Measurements from ENCODE around the gene TSHR.
A peak's percentile ranks its signal among the peaks of the same experiment; 100 is the strongest.
"Not testable (repeated sequence)": the region's sequence is repeated elsewhere in the genome, so short reads cannot be mapped to it uniquely, and the experiment has no call there.

Gene TSHR

DNA sequence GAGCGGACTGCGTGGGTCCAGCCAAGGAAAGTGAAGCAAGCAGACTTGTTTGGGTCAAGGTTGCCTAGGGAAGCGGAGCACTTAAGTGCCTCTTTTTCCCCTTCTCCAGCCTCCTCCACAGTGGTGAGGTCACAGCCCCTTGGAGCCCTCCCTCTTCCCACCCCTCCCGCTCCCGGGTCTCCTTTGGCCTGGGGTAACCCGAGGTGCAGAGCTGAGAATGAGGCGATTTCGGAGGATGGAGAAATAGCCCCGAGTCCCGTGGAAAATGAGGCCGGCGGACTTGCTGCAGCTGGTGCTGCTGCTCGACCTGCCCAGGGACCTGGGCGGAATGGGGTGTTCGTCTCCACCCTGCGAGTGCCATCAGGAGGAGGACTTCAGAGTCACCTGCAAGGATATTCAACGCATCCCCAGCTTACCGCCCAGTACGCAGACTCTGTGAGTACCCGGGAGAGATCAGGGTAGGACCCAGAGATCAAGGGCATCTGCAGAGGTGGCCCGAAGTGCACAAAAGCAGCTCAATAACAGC is at the start of gene TSHR:
Gene TSHR (plus strand): TSS at position 206 of the 526 bp plus-strand sequence. CDS start 60 bp downstream, at position 266.
- intact Hi-C loops (cut with DNase I): loop anchor here (2.0 kb wide), 2 partner anchors 33 to 215 kb away; no protein-coding TSS in a partner anchor

DNA sequence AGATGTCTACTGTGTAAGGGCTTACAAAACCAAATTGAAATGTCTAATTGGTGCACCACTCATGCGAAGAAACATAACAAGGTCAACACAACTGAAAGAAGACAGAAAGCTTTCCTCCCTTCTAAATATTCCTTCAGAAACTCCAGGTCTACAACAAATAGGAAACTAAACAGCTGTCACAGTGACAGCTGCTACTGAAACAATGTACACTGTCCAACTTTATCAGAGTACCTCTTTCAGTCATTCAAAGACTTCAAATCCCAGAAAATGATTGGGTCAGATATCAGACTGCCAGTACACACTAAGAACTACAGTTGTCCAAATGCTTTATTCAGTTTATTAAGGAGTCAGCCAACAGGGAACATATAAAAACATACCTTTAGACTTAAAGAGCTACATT is 49.1 kb upstream of the TSHR start:
- no peak for DNase-seq

More for the DNA sequence above, at the start of gene TSHR:
- peak in 18 of 42 donors; percentile 6 to 49 (median 24) for DNase-seq

GRCh38 chr14:80906946-80907345 is 48.5 kb upstream of the TSHR start:
- intact Hi-C loops (cut with DNase I): no loop called here
- DNase-seq: no peak

More for the DNA sequence above, 49.1 kb upstream of the TSHR start:
- intact Hi-C loops (cut with DNase I): no loop called here

DNA sequence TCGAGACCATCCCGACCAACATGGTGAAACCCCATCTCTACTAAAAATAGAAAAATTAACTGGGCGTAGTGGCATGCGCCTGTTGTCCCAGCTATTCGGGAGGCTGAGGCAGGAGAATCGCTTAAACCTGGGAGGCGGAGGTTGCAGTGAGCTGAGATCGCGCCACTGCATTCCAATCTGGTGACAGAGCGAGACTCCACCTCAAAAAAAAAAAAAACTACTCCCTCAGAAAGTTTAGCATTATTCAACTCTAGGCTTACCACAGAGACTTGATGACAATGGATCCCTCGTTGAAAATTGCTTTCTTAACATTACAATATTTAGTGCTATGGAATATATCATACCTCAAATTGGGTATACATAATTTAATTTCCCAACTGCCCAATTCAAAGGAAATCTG is 43.4 kb upstream of the TSHR start:
- DNase-seq; intact Hi-C loops (cut with DNase I): not testable (repeated sequence)

DNA sequence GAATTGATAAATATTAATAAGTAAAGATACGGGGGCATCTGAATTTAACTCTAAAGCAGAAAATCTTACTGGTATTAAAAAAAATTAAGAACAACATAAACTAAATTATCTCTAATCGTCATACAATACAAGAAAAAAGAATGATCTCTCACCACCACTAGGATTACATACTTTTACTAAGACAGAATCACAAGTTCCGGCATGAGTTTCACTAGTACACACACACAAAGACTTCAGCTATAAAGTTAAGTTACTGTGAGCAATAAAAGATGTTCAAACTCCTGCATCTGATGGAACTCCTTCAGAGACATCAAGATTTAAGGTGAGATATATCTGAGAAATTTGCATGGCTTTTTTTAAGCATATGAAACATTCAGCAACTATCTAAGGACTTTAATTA is 35.8 kb upstream of the TSHR start:
- DNase-seq: no peak

GRCh38 chr14:80923368-80923767 is 32.1 kb upstream of the TSHR start:
- intact Hi-C loops (cut with DNase I): no loop called here
- no peak for DNase-seq

More for the DNA sequence above, 35.8 kb upstream of the TSHR start:
- intact Hi-C loops (cut with DNase I): no loop called here

DNA sequence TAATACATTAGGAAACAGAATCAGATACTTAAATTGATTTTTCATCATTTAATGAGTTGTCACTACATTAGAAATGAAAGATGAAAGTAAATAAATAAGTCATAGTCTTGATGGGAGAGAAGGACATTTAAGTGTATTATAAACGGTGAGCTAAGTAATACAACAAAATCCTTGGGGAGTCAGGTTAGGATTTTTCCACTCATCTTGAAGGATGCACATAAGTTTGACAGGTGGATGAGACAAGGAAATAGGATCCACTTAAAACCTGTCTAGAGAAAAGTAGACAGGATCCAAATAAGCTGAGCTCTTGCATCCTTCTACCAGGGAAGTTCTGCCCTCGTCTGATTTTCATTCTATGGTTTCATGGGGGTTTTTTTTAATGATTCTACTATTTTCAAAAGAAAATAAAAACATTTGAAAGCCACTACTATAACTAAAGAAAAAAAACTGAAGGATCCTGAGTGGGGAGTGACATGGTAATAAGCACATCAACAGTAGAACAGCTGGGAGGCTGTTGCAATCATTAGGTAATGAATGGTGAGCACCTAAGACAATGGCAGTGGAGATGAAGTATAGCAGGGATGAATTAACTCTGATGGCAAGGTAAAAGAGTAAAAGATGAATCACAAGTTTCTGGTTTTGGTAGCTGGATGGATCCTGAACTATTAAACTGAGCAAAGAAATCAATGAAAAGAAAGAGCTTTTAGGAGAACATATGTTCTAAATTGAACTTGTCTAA is 30.9 kb upstream of the TSHR start:
- intact Hi-C loops (cut with DNase I): no loop called here
- no peak for DNase-seq

DNA sequence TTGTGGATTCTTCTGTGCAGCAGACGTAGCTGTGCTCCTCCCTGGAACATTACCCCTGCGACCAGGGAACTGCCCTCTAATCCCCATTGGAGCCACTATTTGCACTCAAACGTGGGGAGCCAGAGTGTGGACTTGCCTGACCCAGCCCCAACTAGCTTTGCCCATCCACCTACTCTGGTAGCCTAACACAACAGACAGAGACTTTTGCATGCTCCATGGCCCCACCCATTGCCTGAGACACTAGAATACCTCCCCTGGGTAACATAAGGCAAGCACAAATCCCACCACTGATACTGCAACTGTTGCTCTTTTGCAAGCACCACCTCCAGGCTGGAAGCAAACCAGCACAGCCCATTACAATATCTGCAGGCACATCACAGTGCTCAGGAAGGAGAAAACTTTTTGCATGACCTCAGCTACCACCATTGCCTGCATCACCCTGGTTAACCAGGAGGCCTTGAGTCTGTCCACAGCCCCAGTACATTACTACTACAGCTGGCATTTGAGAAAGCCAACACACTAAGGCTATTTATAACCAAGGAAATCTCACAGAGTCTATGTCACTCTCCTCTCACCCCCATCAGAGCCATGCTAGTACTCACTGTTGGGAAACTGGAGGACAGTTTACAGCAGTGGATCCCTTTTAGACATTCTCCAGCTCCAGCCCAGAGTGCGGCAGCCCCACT is 28.9 kb upstream of the TSHR start:
- intact Hi-C loops (cut with DNase I): no loop called here
- DNase-seq: no peak

GRCh38 chr14:80927083-80927989 is 28.1 kb upstream of the TSHR start:
- no peak for DNase-seq
- intact Hi-C loops (cut with DNase I): no loop called here

- DNase-seq: no peak
- intact Hi-C loops (cut with DNase I): no loop called here
Observed at GRCh38 chr14:80930095-80930494, 25.3 kb upstream of the TSHR start.

DNA sequence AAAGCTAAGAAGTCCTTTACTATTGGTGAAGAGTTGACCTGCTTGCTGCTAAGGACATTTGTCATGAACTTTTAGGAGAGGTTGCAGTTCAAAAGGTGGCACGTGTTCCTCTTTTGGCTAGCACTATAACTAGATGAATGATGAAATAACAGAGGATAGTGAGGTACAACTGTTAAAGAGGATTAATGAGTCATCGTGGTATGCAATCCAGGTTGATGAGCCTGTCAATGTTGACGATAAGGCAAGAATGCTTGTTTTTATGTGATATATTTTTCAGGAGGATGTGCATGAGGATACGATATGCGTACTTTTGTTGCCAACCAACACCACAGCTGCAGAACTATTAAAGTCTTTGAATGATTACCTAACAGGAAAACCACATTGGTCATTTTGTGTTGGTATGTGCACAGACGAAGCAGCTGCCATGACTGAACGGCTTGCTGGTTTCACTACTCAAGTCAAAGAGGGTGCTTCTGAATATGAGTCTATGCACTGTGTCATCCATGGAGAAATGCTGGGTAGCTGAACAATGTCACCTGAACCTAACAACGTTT is 24.5 kb upstream of the TSHR start:
- intact Hi-C loops (cut with DNase I): no loop called here
- DNase-seq: no peak

- intact Hi-C loops (cut with DNase I): no loop called here
- no peak for DNase-seq
Observed at GRCh38 chr14:80933282-80933681, 22.1 kb upstream of the TSHR start.

GRCh38 chr14:80933686-80934085 is 21.7 kb upstream of the TSHR start:
- intact Hi-C loops (cut with DNase I): no loop called here
- DNase-seq: no peak

- DNase-seq: no peak
- intact Hi-C loops (cut with DNase I): no loop called here
Observed at GRCh38 chr14:80940146-80940545, 15.3 kb upstream of the TSHR start.

GRCh38 chr14:80941241-80942185 is 13.9 kb upstream of the TSHR start, which contains the start of gene CEP128:
Gene CEP128, minus strand, starts transcription at chr14:80941738.
- DNase-seq: peak; percentile 94 to 99 (median 97)
- intact Hi-C loops (cut with DNase I): no loop called here

DNA sequence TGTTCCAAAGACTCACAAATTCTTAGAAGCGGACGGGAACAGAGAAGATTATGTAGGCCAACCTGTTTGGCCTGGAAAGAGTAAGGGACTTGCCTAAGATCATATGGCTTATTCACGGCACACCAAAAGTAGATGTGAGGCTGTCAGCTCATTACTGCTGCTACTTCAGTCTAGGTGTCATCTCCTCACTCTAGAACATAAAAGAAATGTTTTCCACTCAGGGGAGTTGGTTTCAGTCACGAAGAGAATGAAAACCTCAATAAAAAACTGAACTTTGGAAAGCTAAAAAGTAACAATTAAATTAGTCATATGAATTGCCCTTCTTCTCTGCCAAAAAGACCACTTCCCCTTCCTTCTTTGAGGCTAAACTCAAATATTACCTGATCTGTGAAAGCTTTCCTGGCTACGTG is 13.2 kb upstream of the TSHR start:
- no peak for DNase-seq
- intact Hi-C loops (cut with DNase I): no loop called here

DNA sequence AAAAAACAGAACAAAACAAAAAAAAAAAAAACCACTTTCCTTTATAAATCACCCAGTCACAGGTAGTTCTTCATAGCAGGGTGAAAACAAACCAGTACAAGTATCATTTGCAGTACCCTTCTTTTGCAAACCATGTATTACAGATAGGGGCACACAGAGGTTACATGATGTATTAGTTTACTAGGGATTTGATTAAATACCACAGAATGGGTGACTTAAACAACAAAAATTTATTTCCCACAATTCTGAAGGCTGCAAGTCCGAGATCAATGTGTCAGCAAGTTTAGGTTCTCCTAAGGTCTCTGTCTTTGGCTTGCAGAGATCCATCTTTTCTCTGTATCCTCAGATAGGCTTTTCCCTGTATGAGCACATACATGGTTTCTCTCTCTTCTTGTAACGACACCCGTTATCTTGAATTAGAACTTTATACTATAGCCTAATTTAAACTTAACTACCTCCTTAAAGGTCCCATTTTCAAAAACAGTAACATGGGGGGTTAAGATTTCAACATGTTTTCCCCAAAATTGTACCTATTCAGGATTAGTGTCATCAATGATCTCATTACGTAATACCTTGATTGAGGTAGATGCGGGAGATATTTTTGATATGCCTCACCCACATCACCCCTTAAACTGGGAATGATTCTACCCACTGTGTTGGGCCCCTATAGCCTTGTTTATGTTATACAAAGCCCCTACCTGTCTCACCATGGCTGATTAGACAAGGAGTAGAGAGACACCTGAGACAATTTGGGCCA is 10.4 kb upstream of the TSHR start:
- intact Hi-C loops (cut with DNase I): no loop called here
- no peak for DNase-seq

Measured in head of caudate nucleus (tissue), 42 donors.